Breast epithelium (tissue), 4 donors: ENCODE data around the gene SOX11. TPM values are rescaled to one million over a fixed set of nuclear protein-coding genes. Genes with fewer than 3 reads are reported as not detected.

Experiments
- DNase-seq, 2 donors: peaks; one replicate each; pipeline ENCODE4 v3.0.0-alpha.2; 2019; ENCODE audit warnings: low spot score in 2 of 2
- H3K27ac ChIP-seq, 2 donors: fragments of 200-600 bp; sonication (generic) in 1 of 2; one replicate each; pipeline ENCODE4 v1.5.1; 2016 to 2019; ENCODE audit warnings: mild to moderate bottlenecking in 1 of 2
- H3K27me3 ChIP-seq, 2 donors: fragments of 200-600 bp; sonication (generic) in 1 of 2; one replicate each; pipeline versions ENCODE4 v1.5.1 to v1.6.0; 2017 to 2019; ENCODE audit warnings: control low read depth in 1 of 2, mild to moderate bottlenecking in 1 of 2
- H3K36me3 ChIP-seq: fragments of 200-600 bp; one replicate; pipeline ENCODE4 v1.5.1; 2019
- H3K4me1 ChIP-seq, 2 donors: fragments of 200-600 bp; sonication (generic); one replicate each; pipeline ENCODE4 v1.5.1; 2016 to 2019; ENCODE audit warnings: control low read depth in 1 of 2
- H3K4me3 ChIP-seq, 3 donors: fragments of 200-600 bp; sonication (generic); 1 replicate in 2 of 3; 2 replicates in 1 of 3; pipeline ENCODE4 v1.5.1; 2016 to 2019; ENCODE audit warnings: mild to moderate bottlenecking in 3 of 3, moderate library complexity in 2 of 3
- H3K9me3 ChIP-seq, 2 donors: fragments of 200-600 bp; sonication (generic) in 1 of 2; one replicate each; pipeline ENCODE4 v1.5.1; 2016 to 2019; ENCODE audit warnings: control low read depth in 1 of 2
- CTCF ChIP-seq, 3 donors: fragments of 450-650 bp; IDR thresholded peaks; one replicate each; pipeline ENCODE4 v1.5.1; 2016 to 2017; ENCODE audit warnings: antibody characterized with exemption in 3 of 3, mild to moderate bottlenecking in 3 of 3, moderate library complexity in 3 of 3
- POLR2A ChIP-seq: fragments of 450-650 bp; IDR thresholded peaks from one replicate; pipeline ENCODE4 v1.6.1; 2016; ENCODE audit warnings: antibody characterized with exemption, mild to moderate bottlenecking, moderate library complexity
- POLR2AphosphoS5 ChIP-seq, 3 donors: sonication (generic); formaldehyde crosslinking; IDR thresholded peaks; one replicate each; pipeline ENCODE4 v1.6.1; 2017; ENCODE audit warnings: antibody characterized with exemption in 3 of 3
- intact Hi-C: fragments of 100-400 bp; cut with DNase I; formaldehyde crosslinking; loops from one replicate; pipeline ENCODE4 v1.15.1; 2023; ENCODE audit warnings: low total_unique reads
- total RNA-seq, 3 donors: library from RNA; depleted of rRNA; stranded (reverse); fragments of >200 nt; gene quantifications; one replicate each; pipeline ENCODE4 v1.1.0, GENCODE V29; 2016

SOX11 gene
- total RNA-seq, 3 donors from 2014 or later: 0.15 to 0.33 TPM; not detected in 1

- no peak for DNase-seq
- Histone ChIP-seq H3K4me1 (no peaks in the 10 kb centered on the region), H3K36me3 (no peaks in the 10 kb centered on the region), H3K9me3 (peaks cover 0 to 5% of the 10 kb centered on the region in 2 donors), H3K4me3 (no peak overlapping the region), H3K27me3 (no peaks in the 10 kb centered on the region), H3K27ac (no peak overlapping the region)
- intact Hi-C loops: no loop called here
- no peak for TF ChIP-seq CTCF (IDR thresholded peaks at IDR 0.05)
Observed at GRCh38 chr2:5706717-5707455, 14.7 kb downstream of the SOX11 start.

GRCh38 chr2:5710615-5711014, 18.4 kb downstream of the SOX11 start:
- Histone ChIP-seq H3K27ac (no peak overlapping the region), H3K4me1 (no peaks in the 10 kb centered on the region), H3K4me3 (no peak overlapping the region), H3K36me3 (no peaks in the 10 kb centered on the region), H3K9me3 (peaks cover 0 to 5% of the 10 kb centered on the region in 2 donors), H3K27me3 (no peaks in the 10 kb centered on the region)
- intact Hi-C loops: no loop called here
- TF ChIP-seq CTCF (IDR thresholded peaks at IDR 0.05) (no peak), POLR2A (no peak), POLR2AphosphoS5 (IDR thresholded peaks at IDR 0.05) (no peak)
- DNase-seq: no peak

GRCh38 chr2:5713101-5713500, 20.9 kb downstream of the SOX11 start:
- Histone ChIP-seq H3K4me3 (no peak overlapping the region), H3K36me3 (no peaks in the 10 kb centered on the region), H3K27me3 (no peaks in the 10 kb centered on the region), H3K27ac (no peak overlapping the region), H3K4me1 (no peaks in the 10 kb centered on the region), H3K9me3 (no peaks in the 10 kb centered on the region)
- TF ChIP-seq CTCF (IDR thresholded peaks at IDR 0.05) (no peak), POLR2A (no peak), POLR2AphosphoS5 (IDR thresholded peaks at IDR 0.05) (no peak)
- intact Hi-C loops: no loop called here
- no peak for DNase-seq

GRCh38 chr2:5719629-5720334, 27.6 kb downstream of the SOX11 start:
- H3K4me3 ChIP-seq: no peak overlapping the region
- no peaks in the 10 kb centered on the region for H3K36me3 ChIP-seq
- no peaks in the 10 kb centered on the region for H3K27me3 ChIP-seq
- no peaks in the 10 kb centered on the region for H3K9me3 ChIP-seq
- no peak overlapping the region for H3K27ac ChIP-seq
- intact Hi-C loops: no loop called here
- H3K4me1 ChIP-seq: no peaks in the 10 kb centered on the region
- TF ChIP-seq POLR2AphosphoS5 (IDR thresholded peaks at IDR 0.05) (no peak), POLR2A (no peak), CTCF (IDR thresholded peaks at IDR 0.05) (no peak)
- DNase-seq: no peak

GRCh38 chr2:5720426-5720825, 28.2 kb downstream of the SOX11 start:
- Histone ChIP-seq H3K4me3 (no peak overlapping the region), H3K27me3 (no peaks in the 10 kb centered on the region), H3K27ac (no peak overlapping the region), H3K9me3 (no peaks in the 10 kb centered on the region), H3K36me3 (no peaks in the 10 kb centered on the region), H3K4me1 (no peaks in the 10 kb centered on the region)
- TF ChIP-seq CTCF (IDR thresholded peaks at IDR 0.05): no peak
- TF ChIP-seq POLR2AphosphoS5 (IDR thresholded peaks at IDR 0.05): no peak
- TF ChIP-seq POLR2A: no peak
- intact Hi-C loops: no loop called here
- DNase-seq: no peak
